Bronchial epithelial cell (primary cell): Measurements from ENCODE around the gene DIDO1. TPM values are rescaled to one million over a fixed set of nuclear protein-coding genes. Genes with fewer than 3 reads are reported as not detected.

Experiments used
- DNase-seq: peaks from one replicate; pipeline ENCODE4 v3.0.0-alpha.2; 2010; ENCODE audit warnings: low read depth
- FAIRE-seq: peaks from 2 replicates; lab custom pipeline; 2011; peaks lifted over from hg19 to GRCh38; lab: Jason Lieb, UNC
- H3K27me3 ChIP-seq: 2 replicates; pipeline ENCODE4 v1.5.1; 2011; ENCODE audit warnings: low read length; ENCODE audit not compliant: control insufficient read depth, insufficient read depth
- H3K36me3 ChIP-seq: 2 replicates; pipeline ENCODE4 v1.5.1; 2011; ENCODE audit warnings: low read length; ENCODE audit not compliant: control insufficient read depth, insufficient read depth
- H3K4me3 ChIP-seq: 2 replicates; pipeline ENCODE4 v1.5.1; 2011; ENCODE audit warnings: mild to moderate bottlenecking, low read depth, low read length, control low read depth
- CTCF ChIP-seq: IDR thresholded peaks from 2 replicates; pipeline ENCODE4 v1.5.1; 2011; ENCODE audit warnings: mild to moderate bottlenecking, moderate library complexity, low read length, control low read depth, inconsistent platforms; ENCODE audit not compliant: insufficient read depth, severe bottlenecking
- total RNA-seq: library from RNA; depleted of rRNA; stranded (reverse); fragments of >200 nt; gene quantifications from 2 replicates; pipeline ENCODE4 v1.2.1, GENCODE V29; 2014

Gene DIDO1
- total RNA-seq, 1 donor from 2014 or later, result 26.9 TPM

DNA sequence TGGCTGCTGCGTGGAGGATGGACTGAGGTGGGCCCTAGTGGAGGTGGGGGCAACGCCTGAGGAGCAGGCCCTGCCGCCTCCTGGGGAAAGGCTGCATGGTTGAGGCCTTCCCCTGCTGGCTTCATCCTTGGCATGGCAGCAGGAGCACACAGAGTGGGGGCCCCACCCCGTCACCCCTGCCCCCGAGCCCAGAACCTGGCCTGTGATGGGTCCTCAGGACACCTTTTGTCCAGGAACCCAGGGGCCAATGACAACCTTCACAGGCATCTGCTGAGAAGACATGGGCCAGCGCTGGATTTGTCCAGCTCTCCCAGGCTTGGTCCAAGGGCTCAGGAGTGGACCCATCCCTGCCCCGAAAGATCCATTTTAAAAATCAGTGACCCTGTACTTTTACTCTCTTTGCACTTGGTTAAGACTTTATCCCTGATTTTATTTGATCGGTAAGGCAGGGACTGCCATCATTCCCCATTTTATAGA is 25.6 kb upstream of the DIDO1 start:
- FAIRE-seq (no peak), DNase-seq (no peak)
- H3K27me3 ChIP-seq, result no peaks in the 10 kb centered on the region
- no peak overlapping the region for H3K4me3 ChIP-seq
- TF ChIP-seq CTCF, result no peak
- H3K36me3 ChIP-seq, result peaks cover 4% of the 10 kb centered on the region

- no peak for TF ChIP-seq CTCF
- no peaks in the 10 kb centered on the region for H3K27me3 ChIP-seq
- DNase-seq, result no peak
- H3K4me3 ChIP-seq, result no peak overlapping the region
- H3K36me3 ChIP-seq, result peaks cover 4% of the 10 kb centered on the region
- FAIRE-seq, result no peak
Observed at GRCh38 chr20:62951143-62951895, 25.0 kb upstream of the DIDO1 start.

GRCh38 chr20:62950741-62951140 is 24.4 kb upstream of the DIDO1 start:
- H3K27me3 ChIP-seq, result no peaks in the 10 kb centered on the region
- TF ChIP-seq CTCF, result no peak
- H3K4me3 ChIP-seq, result no peak overlapping the region
- FAIRE-seq, result no peak
- H3K36me3 ChIP-seq, result peaks cover 9% of the 10 kb centered on the region
- no peak for DNase-seq

GRCh38 chr20:62949962-62950361 is 23.7 kb upstream of the DIDO1 start:
- DNase-seq, result no peak
- Histone ChIP-seq H3K36me3 (peaks cover 14% of the 10 kb centered on the region), H3K4me3 (no peak overlapping the region), H3K27me3 (no peaks in the 10 kb centered on the region)
- TF ChIP-seq CTCF, result no peak
- no peak for FAIRE-seq

- DNase-seq, result no peak
- FAIRE-seq, result no peak
Observed at GRCh38 chr20:62949153-62949821, 23.0 kb upstream of the DIDO1 start.

More at GRCh38 chr20:62949153-62949821, 23.0 kb upstream of the DIDO1 start:
- no peaks in the 10 kb centered on the region for H3K27me3 ChIP-seq
- no peak for TF ChIP-seq CTCF
- peaks cover 18% of the 10 kb centered on the region for H3K36me3 ChIP-seq
- no peak overlapping the region for H3K4me3 ChIP-seq
